OCI-LY7 (cell line): ENCODE data around the gene GSN. TPM values are rescaled to one million over a fixed set of nuclear protein-coding genes. Genes with fewer than 3 reads are reported as not detected.

Experiments
- BruUV-seq: library from RNA; stranded (reverse); fragments of 400-500 nt; replicated peaks from 2 replicates; lab custom pipeline; 2021; lab: Mats Ljungman, UMichigan
- CTCF ChIA-PET: fragments of 300-600 bp; sonication (Branson Sonifier 250); formaldehyde crosslinking; loops from one replicate; lab custom pipeline; 2022; ENCODE audit warnings: antibody characterized with exemption; ENCODE audit not compliant: unreplicated experiment; lab: Charles Lee
- POLR2A ChIA-PET: fragments of 300-600 bp; sonication (Branson Sonifier 250); formaldehyde crosslinking; loops from one replicate; lab custom pipeline; 2022; ENCODE audit warnings: antibody characterized with exemption; lab: Charles Lee
- DNase-seq: peaks from one replicate; pipeline ENCODE4 v3.0.0-alpha.2; 2015; ENCODE audit warnings: low spot score
- H2AFZ ChIP-seq: fragments of 200-600 bp; sonication (generic), shearing (Covaris generic); 2 replicates; pipeline ENCODE4 v1.6.1; 2014; ENCODE audit warnings: mild to moderate bottlenecking, antibody characterized with exemption, low read length, moderate library complexity
- H3K27ac ChIP-seq: fragments of 200-600 bp; sonication (generic); 2 replicates; pipeline ENCODE4 v1.5.1; 2014; ENCODE audit warnings: mixed run types, low read depth, mild to moderate bottlenecking, moderate library complexity, low read length, inconsistent platforms; ENCODE audit not compliant: poor library complexity, severe bottlenecking
- H3K36me3 ChIP-seq: fragments of 200-600 bp; sonication (generic); 2 replicates; pipeline ENCODE4 v1.6.1; 2014; ENCODE audit warnings: mild to moderate bottlenecking, antibody characterized with exemption, low read length, moderate library complexity, mixed read lengths; ENCODE audit not compliant: insufficient read depth
- H3K4me1 ChIP-seq: fragments of 200-600 bp; sonication (generic); 2 replicates; pipeline ENCODE4 v1.5.1; 2014; ENCODE audit warnings: mild to moderate bottlenecking, low read length; ENCODE audit not compliant: insufficient read depth, poor library complexity, severe bottlenecking
- H3K4me2 ChIP-seq: fragments of 200-600 bp; sonication (generic); 2 replicates; pipeline ENCODE4 v1.6.1; 2014; ENCODE audit warnings: mild to moderate bottlenecking, low read length
- H3K4me3 ChIP-seq: fragments of 200-600 bp; sonication (generic); 2 replicates; pipeline ENCODE4 v1.5.1; 2014; ENCODE audit warnings: mild to moderate bottlenecking, low read depth, low read length; ENCODE audit not compliant: poor library complexity, severe bottlenecking
- H3K79me2 ChIP-seq: fragments of 200-600 bp; sonication (generic); 2 replicates; pipeline ENCODE4 v1.6.1; 2016; ENCODE audit warnings: low read depth, mild to moderate bottlenecking, low read length, moderate library complexity, mixed read lengths; ENCODE audit not compliant: insufficient read depth
- H3K9me2 ChIP-seq: fragments of 200-600 bp; sonication (generic); 2 replicates; pipeline ENCODE4 v1.6.1; 2016; ENCODE audit warnings: mild to moderate bottlenecking, low read length, mixed read lengths; ENCODE audit not compliant: insufficient read depth
- H3K9me3 ChIP-seq: fragments of 200-600 bp; sonication (generic); 2 replicates; pipeline ENCODE4 v1.6.1; 2014; ENCODE audit warnings: mild to moderate bottlenecking, mixed run types, low read length, mixed read lengths
- H4K20me1 ChIP-seq: fragments of 200-600 bp; sonication (generic); 2 replicates; pipeline ENCODE4 v1.6.1; 2014; ENCODE audit warnings: mild to moderate bottlenecking, antibody characterized with exemption, low read length, moderate library complexity, mixed read lengths; ENCODE audit not compliant: insufficient read depth
- CTCF ChIP-seq: fragments of 200-600 bp; sonication (generic); conservative IDR thresholded peaks from 2 replicates; pipeline ENCODE4 v1.5.1; 2014; ENCODE audit warnings: mild to moderate bottlenecking, antibody characterized with exemption, low read length, moderate library complexity, mixed read lengths
- EZH2phosphoT487 ChIP-seq: fragments of 200-600 bp; sonication (generic); IDR thresholded peaks from 2 replicates; pipeline ENCODE4 v1.6.1; 2018; ENCODE audit warnings: low read depth, borderline replicate concordance, mild to moderate bottlenecking, mixed run types, antibody characterized with exemption, low read length, moderate library complexity, mixed read lengths
- intact Hi-C: fragments of 100-400 bp; cut with micrococcal nuclease; formaldehyde crosslinking; loops from one replicate; pipeline ENCODE4 v1.10.0; 2022; ENCODE audit not compliant: unreplicated experiment
- total RNA-seq, 2 experiments: library from RNA; depleted of rRNA in 1 of 2; stranded (reverse); fragments of >200 nt in 1 of 2; shearing (Covaris generic) in 1 of 2; gene quantifications; 2 replicates each; pipeline ENCODE4 v1.2.3, GENCODE V29; 2014 to 2022

The GSN gene
- total RNA-seq, 2 experiments from 2014 or later: 13.4 to 16.3 TPM

- TF ChIP-seq CTCF: no peak
- no peak for TF ChIP-seq EZH2phosphoT487
- H3K27ac ChIP-seq: no peak overlapping the region
- no TSS peak for BruUV-seq
- H4K20me1 ChIP-seq: no peaks in the 10 kb centered on the region
- H3K36me3 ChIP-seq: peaks cover 10% of the 10 kb centered on the region; the same call in 1 of the 2 replicates
- intact Hi-C loops: no loop called here
- no peaks in the 10 kb centered on the region for H3K9me2 ChIP-seq
- no peaks in the 10 kb centered on the region for H3K9me3 ChIP-seq
- no peaks in the 10 kb centered on the region for H3K79me2 ChIP-seq
- ChIA-PET CTCF (no interaction called here), POLR2A (interaction anchor here (1.5 kb wide), 1 partner anchor 10 kb away, joined by 5 read pairs; no protein-coding TSS in a partner anchor)
- H3K4me3 ChIP-seq: no peak overlapping the region
- no peak for DNase-seq
- no peaks in the 10 kb centered on the region for H3K4me1 ChIP-seq
- H2AFZ ChIP-seq: no peak overlapping the region
- H3K4me2 ChIP-seq: no peak overlapping the region
Observed at GRCh38 chr9:121232251-121232650, 35.7 kb upstream of the GSN start.

- no peaks in the 10 kb centered on the region for H4K20me1 ChIP-seq
- H3K4me1 ChIP-seq: no peaks in the 10 kb centered on the region
- H3K9me2 ChIP-seq: no peaks in the 10 kb centered on the region
- H3K36me3 ChIP-seq: peaks cover 10% of the 10 kb centered on the region; the same call in 1 of the 2 replicates
- no peaks in the 10 kb centered on the region for H3K9me3 ChIP-seq
- no peak for TF ChIP-seq EZH2phosphoT487
- TF ChIP-seq CTCF: no peak
- no TSS peak for BruUV-seq
- H2AFZ ChIP-seq: no peak overlapping the region
- DNase-seq: no peak
- ChIA-PET POLR2A (interaction anchor here (1.2 to 1.3 kb wide), 2 partner anchors 19 to 45 kb away, joined by 3 read pairs; no protein-coding TSS in a partner anchor), CTCF (no interaction called here)
- intact Hi-C loops: no loop called here
- no peaks in the 10 kb centered on the region for H3K79me2 ChIP-seq
- no peak overlapping the region for H3K27ac ChIP-seq
- H3K4me3 ChIP-seq: no peak overlapping the region
- no peak overlapping the region for H3K4me2 ChIP-seq
Observed at GRCh38 chr9:121233906-121234831, 33.8 kb upstream of the GSN start.
